ENCODE measurements around the gene KCNK16.

DNA sequence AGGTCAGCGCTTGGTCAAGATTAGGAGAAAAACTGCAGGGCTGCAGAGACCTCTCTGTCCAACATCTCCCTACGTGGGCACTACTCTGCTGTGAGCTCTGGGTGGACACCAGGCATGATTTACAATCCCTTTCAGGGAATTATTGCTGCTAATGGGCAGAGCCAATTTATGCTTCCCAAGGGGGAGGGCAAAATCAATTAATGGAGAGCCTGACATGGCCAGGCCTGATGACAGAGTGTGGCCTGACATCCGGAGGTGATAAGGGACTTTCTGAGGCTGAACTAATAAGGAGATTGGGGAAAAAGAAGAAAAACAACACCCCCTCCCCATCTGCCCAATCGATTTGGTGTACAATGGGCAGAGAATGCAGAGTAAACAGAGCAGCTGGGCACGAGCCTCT lies 5.0 kb upstream of the KCNK16 start:
- TF ChIP-seq EZH2 (IDR thresholded peaks at IDR 0.05) (no peak), POLR2AphosphoS5 (IDR thresholded peaks at IDR 0.05; ENCODE audit: borderline replicate concordance, low read depth, low read length) (no peak), FOXP2 (optimal IDR thresholded peaks at IDR 0.05; ENCODE audit: control extremely low read depth, extremely low read length, insufficient read depth) (no peak)
